KMS-11 (cell line): ENCODE results near the gene KCNAB1.

Source experiments
- H2AFZ ChIP-seq: fragments of 200-600 bp; sonication (generic); 2 replicates; pipeline ENCODE4 v1.6.1; 2016; ENCODE audit warnings: antibody characterized with exemption, mixed run types, low read depth
- H3K27ac ChIP-seq: fragments of 200-600 bp; sonication (generic); 2 replicates; pipeline ENCODE4 v1.6.1; 2016; ENCODE audit warnings: mild to moderate bottlenecking, mixed run types
- H3K27me3 ChIP-seq: fragments of 200-600 bp; sonication (generic); 2 replicates; pipeline ENCODE4 v1.6.1; 2017; ENCODE audit warnings: mild to moderate bottlenecking, low read depth, mixed run types, moderate library complexity; ENCODE audit not compliant: insufficient read depth
- H3K36me3 ChIP-seq: fragments of 200-600 bp; sonication (generic); 2 replicates; pipeline ENCODE4 v1.6.1; 2017; ENCODE audit warnings: mild to moderate bottlenecking, mixed run types; ENCODE audit not compliant: insufficient read depth
- H3K4me1 ChIP-seq: fragments of 200-600 bp; sonication (generic); 2 replicates; pipeline ENCODE4 v1.6.1; 2016; ENCODE audit warnings: mild to moderate bottlenecking, low read depth, mixed run types; ENCODE audit not compliant: poor library complexity, severe bottlenecking
- H3K4me2 ChIP-seq: fragments of 200-600 bp; sonication (generic); 2 replicates; pipeline ENCODE4 v1.7.0; 2016; ENCODE audit warnings: mild to moderate bottlenecking, mixed run types
- H3K4me3 ChIP-seq: fragments of 200-600 bp; sonication (generic); IDR thresholded peaks from 2 replicates; pipeline ENCODE4 v1.6.1; 2017; ENCODE audit warnings: low read depth, low read length, mixed read lengths; ENCODE audit not compliant: insufficient read depth
- H3K79me2 ChIP-seq: fragments of 200-600 bp; sonication (generic); 2 replicates; pipeline ENCODE4 v1.6.1; 2016; ENCODE audit warnings: low read depth, mixed run types; ENCODE audit not compliant: insufficient read depth
- H3K9ac ChIP-seq: fragments of 200-600 bp; sonication (generic); 2 replicates; pipeline ENCODE4 v1.6.1; 2016; ENCODE audit warnings: mild to moderate bottlenecking, mixed run types
- H4K20me1 ChIP-seq: fragments of 200-600 bp; sonication (generic); 2 replicates; pipeline ENCODE4 v1.6.1; 2016; ENCODE audit warnings: mild to moderate bottlenecking, mixed run types; ENCODE audit not compliant: insufficient read depth
- CTCF ChIP-seq: fragments of 200-600 bp; sonication (generic); conservative IDR thresholded peaks from 2 replicates; pipeline ENCODE4 v1.6.1; 2017; ENCODE audit warnings: low read depth, mild to moderate bottlenecking, antibody characterized with exemption, low read length, moderate library complexity, mixed read lengths

The KCNAB1 gene

GRCh38 chr3:156424758-156425157, 304.4 kb downstream of the KCNAB1 start:
- no peaks in the 10 kb centered on the region for H3K79me2 ChIP-seq
- no peak overlapping the region for H3K4me3 ChIP-seq
- no peaks in the 10 kb centered on the region for H3K4me1 ChIP-seq
- H3K27me3 ChIP-seq, result no peaks in the 10 kb centered on the region
- H3K4me2 ChIP-seq, result no peak overlapping the region
- H2AFZ ChIP-seq, result no peak overlapping the region
- H4K20me1 ChIP-seq, result no peaks in the 10 kb centered on the region
- H3K9ac ChIP-seq, result no peak overlapping the region
- H3K27ac ChIP-seq, result no peak overlapping the region
- no peaks in the 10 kb centered on the region for H3K36me3 ChIP-seq
- TF ChIP-seq CTCF, result no peak

GRCh38 chr3:156425651-156426050, 305.3 kb downstream of the KCNAB1 start:
- no peaks in the 10 kb centered on the region for H3K36me3 ChIP-seq
- H4K20me1 ChIP-seq, result no peaks in the 10 kb centered on the region
- no peak overlapping the region for H3K4me2 ChIP-seq
- H3K27me3 ChIP-seq, result no peaks in the 10 kb centered on the region
- no peaks in the 10 kb centered on the region for H3K79me2 ChIP-seq
- no peak overlapping the region for H2AFZ ChIP-seq
- no peak overlapping the region for H3K9ac ChIP-seq
- no peak overlapping the region for H3K4me3 ChIP-seq
- no peak overlapping the region for H3K27ac ChIP-seq
- TF ChIP-seq CTCF, result no peak
- no peaks in the 10 kb centered on the region for H3K4me1 ChIP-seq

DNA sequence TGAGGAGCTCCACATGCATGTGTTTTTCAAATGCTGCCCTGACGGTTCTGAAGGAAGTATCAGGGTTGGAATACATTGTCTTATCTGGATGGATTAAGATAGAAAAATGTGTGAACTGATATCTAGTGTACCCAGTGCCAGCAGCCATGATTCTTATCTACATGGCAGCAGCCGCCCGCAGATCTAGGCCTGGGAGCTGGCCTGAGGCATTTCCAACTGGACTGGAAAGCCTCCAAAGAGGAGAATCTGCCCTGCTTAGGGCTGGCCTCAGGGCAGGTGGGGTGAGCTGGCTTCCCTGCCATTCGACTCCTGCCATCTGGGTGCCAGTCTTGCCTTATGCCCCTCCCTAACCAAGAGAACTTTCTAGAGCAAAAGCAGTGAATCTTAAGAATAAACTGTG, 308.7 kb downstream of the KCNAB1 start:
- no peaks in the 10 kb centered on the region for H3K36me3 ChIP-seq
- no peaks in the 10 kb centered on the region for H4K20me1 ChIP-seq
- no peak overlapping the region for H3K9ac ChIP-seq
- H3K79me2 ChIP-seq, result no peaks in the 10 kb centered on the region
- no peak overlapping the region for H3K4me2 ChIP-seq
- no peak overlapping the region for H3K27ac ChIP-seq
- H3K27me3 ChIP-seq, result no peaks in the 10 kb centered on the region
- H3K4me1 ChIP-seq, result no peaks in the 10 kb centered on the region
- no peak overlapping the region for H3K4me3 ChIP-seq
- H2AFZ ChIP-seq, result no peak overlapping the region
- no peak for TF ChIP-seq CTCF

GRCh38 chr3:156431334-156432124, 311.2 kb downstream of the KCNAB1 start:
- H3K27me3 ChIP-seq, result no peaks in the 10 kb centered on the region
- no peak for TF ChIP-seq CTCF
- no peaks in the 10 kb centered on the region for H3K79me2 ChIP-seq
- H4K20me1 ChIP-seq, result no peaks in the 10 kb centered on the region
- H3K36me3 ChIP-seq, result no peaks in the 10 kb centered on the region
- H3K9ac ChIP-seq, result no peak overlapping the region
- H2AFZ ChIP-seq, result no peak overlapping the region
- no peak overlapping the region for H3K4me3 ChIP-seq
- H3K27ac ChIP-seq, result no peak overlapping the region
- H3K4me1 ChIP-seq, result no peaks in the 10 kb centered on the region
- no peak overlapping the region for H3K4me2 ChIP-seq
